H1 (cell line): ENCODE measurements around the gene HIVEP3. TPM values are rescaled to one million over a fixed set of nuclear protein-coding genes. Genes with fewer than 3 reads are reported as not detected.

ENCODE experiments used
- BCL11A ChIP-seq, 2 experiments: IDR thresholded peaks; one replicate each; pipeline ENCODE4 v1.6.1; 2011; ENCODE audit warnings: low read depth in 2 of 2, low read length in 2 of 2, mild to moderate bottlenecking in 2 of 2
- NANOG ChIP-seq: IDR thresholded peaks from 2 replicates; pipeline ENCODE4 v1.6.1; 2011; ENCODE audit warnings: low read length, low read depth, mild to moderate bottlenecking, inconsistent platforms; ENCODE audit not compliant: insufficient read depth, poor library complexity, severe bottlenecking
- polyA plus RNA-seq, 7 experiments: library from polyadenylated mRNA; depleted of rRNA in 3 of 7; stranded (reverse) in 5 of 7; unstranded in 2 of 7; fragments of >200 nt in 5 of 7; fragments of 200-250 nt in 2 of 7; gene quantifications; 1 replicate in 5 of 7; 2 replicates in 1 of 7; 4 replicates in 1 of 7; pipeline versions ENCODE4 v1.2.1 to v1.2.3, GENCODE V29; 2011 to 2013; ENCODE audit warnings: missing spikeins in 2 of 7, mixed read lengths in 2 of 7
- total RNA-seq: library from RNA; stranded (reverse); fragmentation: NEBNext Ultra II Directional; extraction: Animal tissue kit (Norgen Biotek cat#: 25700); gene quantifications from 2 replicates; pipeline ENCODE4 v1.2.1, GENCODE V29; 2021
- TF ChIP-seq, protein P1 (sequence below): IDR thresholded peaks from 2 replicates; pipeline ENCODE4 v1.6.1; 2011; ENCODE audit warnings: low read length, improper control_type of control experiment

Gene HIVEP3
- total and polyA plus RNA-seq, 2 of the 8 experiments (the other 6 are each of a cell fraction or from before 2014, with no cell fraction given), result 0.24 to 0.69 TPM

DNA sequence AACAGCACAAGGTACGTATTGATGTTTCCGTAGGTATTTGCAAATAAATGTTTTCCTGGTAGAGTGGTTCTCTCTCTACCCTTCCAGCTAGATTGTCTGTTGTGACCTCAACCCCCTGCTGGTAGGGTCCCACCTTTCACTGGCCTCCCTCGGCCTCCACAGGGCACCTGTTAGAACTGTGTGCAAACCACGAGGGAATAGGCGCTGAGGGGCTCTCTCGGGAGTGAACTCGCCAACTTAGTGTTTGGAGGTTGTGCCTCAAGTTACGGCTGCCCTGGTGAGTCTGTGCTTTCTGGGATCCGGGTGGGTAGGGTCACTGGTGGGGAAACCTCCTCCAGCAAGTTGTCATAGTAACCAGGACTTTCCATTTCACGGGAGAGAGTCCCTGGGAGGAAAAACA is 229.6 kb downstream of the HIVEP3 start (continued):
- TF ChIP-seq NANOG (no peak), BCL11A (IDR thresholded peaks at IDR 0.05; ENCODE audit: low read depth in 2 of 2, low read length in 2 of 2) (no peak)
- TF ChIP-seq, protein P1, sequence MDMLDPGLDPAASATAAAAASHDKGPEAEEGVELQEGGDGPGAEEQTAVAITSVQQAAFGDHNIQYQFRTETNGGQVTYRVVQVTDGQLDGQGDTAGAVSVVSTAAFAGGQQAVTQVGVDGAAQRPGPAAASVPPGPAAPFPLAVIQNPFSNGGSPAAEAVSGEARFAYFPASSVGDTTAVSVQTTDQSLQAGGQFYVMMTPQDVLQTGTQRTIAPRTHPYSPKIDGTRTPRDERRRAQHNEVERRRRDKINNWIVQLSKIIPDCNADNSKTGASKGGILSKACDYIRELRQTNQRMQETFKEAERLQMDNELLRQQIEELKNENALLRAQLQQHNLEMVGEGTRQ, result no peak
